ENCODE data around the gene PLXNC1.

- no peak for TF ChIP-seq CTCF (conservative IDR thresholded peaks at IDR 0.05 in 1 of 2, IDR thresholded peaks at IDR 0.05 in 1 of 2; ENCODE audit: extremely low read depth in 1 of 2, insufficient read depth in 1 of 2, low read depth in 1 of 2, low read length in 2 of 2)
- no peak for TF ChIP-seq EZH2 (IDR thresholded peaks at IDR 0.05; ENCODE audit: borderline replicate concordance, low read length)
Measured at GRCh38 chr12:94225947-94226630, 77.7 kb downstream of the PLXNC1 start.

Data from mammary epithelial cell (primary cell).